ENCODE measurements around the gene CADPS2. TPM values are rescaled to one million over a fixed set of nuclear protein-coding genes. Genes with fewer than 3 reads are reported as not detected.

Gene CADPS2
- total RNA-seq, 2 donors from 2014 or later = not detected

DNA sequence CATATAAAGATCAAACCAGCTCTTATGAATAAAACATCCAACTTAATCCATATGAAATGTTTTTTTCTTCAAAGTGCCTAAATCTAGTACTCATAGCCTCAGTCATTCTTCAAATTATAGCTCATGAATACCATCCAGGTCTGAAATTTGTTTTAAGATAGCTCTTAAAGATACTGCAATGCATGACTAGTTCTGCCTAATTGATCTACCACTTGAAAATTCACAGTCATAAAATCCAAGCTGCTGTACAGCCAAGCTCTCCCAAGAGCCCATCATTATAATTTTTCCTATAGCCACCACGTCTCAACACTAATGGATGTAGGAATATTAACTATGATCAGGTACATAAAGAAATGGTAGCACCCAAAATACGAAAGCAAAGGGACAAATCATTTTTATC is 95.7 kb downstream of the CADPS2 start:
- Mint-ChIP-seq H3K4me3 (no peak overlapping the region), H3K36me3 (ENCODE audit: low read depth) (no peaks in the 10 kb centered on the region), H3K4me1 (no peaks in the 10 kb centered on the region)

GRCh38 chr7:122790132-122790531 is 96.1 kb downstream of the CADPS2 start:
- Mint-ChIP-seq H3K4me3 (no peak overlapping the region), H3K4me1 (no peaks in the 10 kb centered on the region)
- ATAC-seq = no peak

More for the DNA sequence above, 95.7 kb downstream of the CADPS2 start:
- Mint-ChIP-seq H3K27me3 (no peaks in the 10 kb centered on the region), H3K27ac (no peak overlapping the region)
- H3K9me3 ChIP-seq (ENCODE audit: control insufficient read depth, low read length, poor library complexity, severe bottlenecking) = no peaks in the 10 kb centered on the region
- ATAC-seq = no peak
- no peak for DNase-seq

GRCh38 chr7:122789156-122789555 is 97.1 kb downstream of the CADPS2 start:
- Mint-ChIP-seq H3K4me1 (no peaks in the 10 kb centered on the region), H3K27ac (no peak overlapping the region)

More at GRCh38 chr7:122790132-122790531, 96.1 kb downstream of the CADPS2 start:
- DNase-seq = no peak
- H3K36me3 Mint-ChIP-seq (ENCODE audit: low read depth) = no peaks in the 10 kb centered on the region
- H3K27ac Mint-ChIP-seq = no peak overlapping the region
- H3K9me3 ChIP-seq (ENCODE audit: control insufficient read depth, low read length, poor library complexity, severe bottlenecking) = no peaks in the 10 kb centered on the region
- H3K27me3 Mint-ChIP-seq = no peaks in the 10 kb centered on the region

GRCh38 chr7:122770686-122771335 is 115.4 kb downstream of the CADPS2 start:
- no peaks in the 10 kb centered on the region for H3K36me3 Mint-ChIP-seq (ENCODE audit: low read depth)
- H3K27me3 Mint-ChIP-seq = no peaks in the 10 kb centered on the region
- ATAC-seq (no peak), DNase-seq (no peak)
- no peak overlapping the region for H3K4me3 Mint-ChIP-seq
- no peak overlapping the region for H3K27ac Mint-ChIP-seq
- no peaks in the 10 kb centered on the region for H3K9me3 ChIP-seq (ENCODE audit: control insufficient read depth, low read length, poor library complexity, severe bottlenecking)
- no peaks in the 10 kb centered on the region for H3K4me1 Mint-ChIP-seq

More at GRCh38 chr7:122789156-122789555, 97.1 kb downstream of the CADPS2 start:
- DNase-seq (no peak), ATAC-seq (no peak)
- H3K9me3 ChIP-seq (ENCODE audit: control insufficient read depth, low read length, poor library complexity, severe bottlenecking) = no peaks in the 10 kb centered on the region
- Mint-ChIP-seq H3K4me3 (no peak overlapping the region), H3K36me3 (ENCODE audit: low read depth) (no peaks in the 10 kb centered on the region), H3K27me3 (no peaks in the 10 kb centered on the region)

DNA sequence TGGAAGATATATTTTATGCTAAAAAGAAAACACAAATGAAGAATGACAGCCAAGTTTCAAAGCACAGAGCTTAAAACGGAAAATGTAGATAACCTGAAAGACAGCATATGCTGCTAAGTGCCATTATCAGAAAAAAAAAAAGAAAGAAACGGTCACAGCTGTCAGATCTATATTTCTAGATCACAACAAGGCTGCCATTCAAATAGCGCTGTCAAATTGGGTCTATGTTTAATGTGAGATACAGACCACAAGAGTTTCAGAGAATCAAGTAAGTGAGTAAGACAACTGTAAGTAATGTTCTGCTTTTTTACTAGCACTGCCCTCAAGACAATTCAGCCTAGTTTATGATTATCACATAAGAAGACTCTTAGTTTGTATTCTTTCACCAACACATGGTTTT is 117.4 kb downstream of the CADPS2 start:
- Mint-ChIP-seq H3K36me3 (ENCODE audit: low read depth) (no peaks in the 10 kb centered on the region), H3K27ac (no peak overlapping the region), H3K4me3 (no peak overlapping the region), H3K4me1 (no peaks in the 10 kb centered on the region), H3K27me3 (no peaks in the 10 kb centered on the region)
- ATAC-seq (no peak), DNase-seq (no peak)
- H3K9me3 ChIP-seq (ENCODE audit: control insufficient read depth, low read length, poor library complexity, severe bottlenecking) = no peaks in the 10 kb centered on the region

DNA sequence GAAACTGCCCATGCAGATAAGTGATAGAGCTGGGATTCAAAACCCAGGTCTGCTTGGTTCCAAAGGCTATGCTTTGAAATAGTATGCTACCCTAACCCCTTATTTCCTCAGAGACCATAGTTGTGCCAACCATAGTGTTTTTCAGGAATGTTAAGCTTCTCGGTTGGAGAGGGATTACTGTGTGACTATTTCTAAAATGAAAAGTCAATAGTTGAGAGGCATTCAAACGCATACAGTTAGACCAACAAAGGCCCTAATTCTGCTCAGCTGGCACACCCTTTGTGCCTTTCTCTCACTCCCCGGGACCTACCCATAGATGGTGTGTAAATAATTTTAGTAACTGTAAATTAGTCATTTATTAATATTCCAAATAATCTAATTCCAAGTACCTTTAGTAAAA is 118.9 kb downstream of the CADPS2 start:
- H3K36me3 Mint-ChIP-seq (ENCODE audit: low read depth) = no peaks in the 10 kb centered on the region
- no peaks in the 10 kb centered on the region for H3K27me3 Mint-ChIP-seq
- H3K4me1 Mint-ChIP-seq = no peaks in the 10 kb centered on the region
- H3K4me3 Mint-ChIP-seq = no peak overlapping the region
- no peak for ATAC-seq
- no peak for DNase-seq
- H3K9me3 ChIP-seq (ENCODE audit: control insufficient read depth, low read length, poor library complexity, severe bottlenecking) = no peaks in the 10 kb centered on the region
- no peak overlapping the region for H3K27ac Mint-ChIP-seq

DNA sequence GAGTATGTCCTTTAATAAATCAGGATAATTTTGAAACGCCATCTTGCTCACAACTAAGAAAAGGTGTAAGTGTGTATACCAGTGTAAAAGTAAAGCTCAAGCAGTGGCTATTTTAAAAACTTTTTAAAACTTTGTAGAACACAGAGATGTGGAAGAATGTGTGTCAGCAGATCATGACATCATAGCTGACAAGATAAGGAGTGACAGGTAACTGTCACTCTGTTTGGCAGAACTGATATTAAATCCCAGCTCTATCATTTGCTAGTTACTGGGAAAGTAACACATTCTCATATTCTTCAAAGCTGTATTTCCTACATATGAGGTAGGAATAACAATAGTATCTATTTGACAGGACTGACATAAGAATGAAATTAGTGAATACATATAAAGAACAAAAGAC is 119.7 kb downstream of the CADPS2 start:
- Mint-ChIP-seq H3K4me3 (no peak overlapping the region), H3K4me1 (no peaks in the 10 kb centered on the region), H3K27ac (no peak overlapping the region), H3K27me3 (no peaks in the 10 kb centered on the region), H3K36me3 (ENCODE audit: low read depth) (no peaks in the 10 kb centered on the region)
- ATAC-seq = no peak
- no peak for DNase-seq
- no peaks in the 10 kb centered on the region for H3K9me3 ChIP-seq (ENCODE audit: control insufficient read depth, low read length, poor library complexity, severe bottlenecking)

GRCh38 chr7:122764902-122765301 is 121.4 kb downstream of the CADPS2 start:
- H3K36me3 Mint-ChIP-seq (ENCODE audit: low read depth) = no peaks in the 10 kb centered on the region
- no peak overlapping the region for H3K27ac Mint-ChIP-seq
- no peaks in the 10 kb centered on the region for H3K9me3 ChIP-seq (ENCODE audit: control insufficient read depth, low read length, poor library complexity, severe bottlenecking)
- ATAC-seq (no peak), DNase-seq (no peak)
- H3K4me3 Mint-ChIP-seq = no peak overlapping the region
- H3K4me1 Mint-ChIP-seq = no peaks in the 10 kb centered on the region
- H3K27me3 Mint-ChIP-seq = no peaks in the 10 kb centered on the region

- Mint-ChIP-seq H3K4me3 (no peak overlapping the region), H3K27me3 (no peaks in the 10 kb centered on the region), H3K4me1 (no peaks in the 10 kb centered on the region), H3K27ac (no peak overlapping the region), H3K36me3 (ENCODE audit: low read depth) (no peaks in the 10 kb centered on the region)
- no peak for ATAC-seq
- no peaks in the 10 kb centered on the region for H3K9me3 ChIP-seq (ENCODE audit: control insufficient read depth, low read length, poor library complexity, severe bottlenecking)
- no peak for DNase-seq
These were observed 122.2 kb downstream of the CADPS2 start for GRCh38 chr7:122764020-122764419.

DNA sequence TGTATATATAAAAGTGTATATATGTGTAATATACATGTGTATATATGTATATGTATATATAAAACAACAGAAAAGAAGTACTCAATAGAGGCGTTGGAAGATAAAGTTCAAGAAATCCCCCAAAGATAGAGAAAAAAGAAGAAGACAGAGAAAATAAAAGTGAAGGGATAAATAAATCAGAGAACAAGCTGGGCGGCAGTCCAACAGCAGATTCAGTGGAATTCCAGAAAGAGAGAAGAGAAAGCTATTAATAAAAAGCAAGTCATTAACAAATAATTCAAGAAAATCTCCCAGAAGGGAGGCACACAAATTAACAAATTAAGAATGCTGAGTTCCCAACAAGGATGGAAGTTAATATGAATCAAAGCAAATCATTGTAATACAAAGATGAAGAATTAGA is 124.2 kb downstream of the CADPS2 start:
- Mint-ChIP-seq H3K4me3 (no peak overlapping the region), H3K27me3 (no peaks in the 10 kb centered on the region), H3K4me1 (no peaks in the 10 kb centered on the region), H3K27ac (no peak overlapping the region), H3K36me3 (ENCODE audit: low read depth) (no peaks in the 10 kb centered on the region)
- no peaks in the 10 kb centered on the region for H3K9me3 ChIP-seq (ENCODE audit: control insufficient read depth, low read length, poor library complexity, severe bottlenecking)
- ATAC-seq (no peak), DNase-seq (no peak)

DNA sequence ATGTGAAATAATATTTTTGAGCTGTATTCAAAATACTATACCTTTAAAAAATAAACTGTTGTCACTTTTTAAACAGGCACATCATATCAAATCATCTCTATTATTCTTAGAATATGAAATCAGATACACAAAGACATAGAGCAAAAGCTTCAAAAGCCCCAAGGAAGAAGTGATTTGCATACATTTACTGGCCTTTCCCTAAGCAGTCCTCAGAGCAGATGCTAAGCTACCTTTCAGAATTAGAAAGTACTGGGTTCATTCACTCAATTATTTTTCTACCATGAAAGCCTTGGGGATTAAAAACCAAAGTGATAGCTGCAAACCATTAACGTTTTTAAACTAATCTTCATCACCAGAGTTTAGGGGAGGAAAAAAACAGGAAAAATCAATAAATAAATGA is 127.8 kb downstream of the CADPS2 start:
- no peaks in the 10 kb centered on the region for H3K36me3 Mint-ChIP-seq (ENCODE audit: low read depth)
- no peaks in the 10 kb centered on the region for H3K4me1 Mint-ChIP-seq

DNA sequence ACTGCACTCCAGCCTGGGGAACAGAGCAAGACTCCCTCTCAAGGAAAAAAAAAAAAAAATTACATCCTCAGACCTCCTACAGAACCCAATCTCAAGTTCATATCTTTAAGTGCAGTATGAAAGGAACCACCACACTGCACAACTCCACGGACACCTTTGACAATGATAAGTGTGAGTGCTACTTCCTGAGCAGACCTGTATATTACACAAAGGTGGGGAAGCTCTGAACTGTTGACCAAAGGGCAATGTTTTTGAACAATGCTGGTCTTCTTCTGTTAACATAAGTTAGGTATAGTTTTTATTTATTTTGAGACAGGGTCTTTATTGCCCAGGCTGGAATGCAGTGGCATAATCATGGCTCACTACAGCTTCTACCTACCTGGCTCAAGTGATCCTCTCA is 129.4 kb downstream of the CADPS2 start:
- no peaks in the 10 kb centered on the region for H3K36me3 Mint-ChIP-seq (ENCODE audit: low read depth)
- H3K4me1 Mint-ChIP-seq = no peaks in the 10 kb centered on the region
- no peak overlapping the region for H3K27ac Mint-ChIP-seq
- no peak overlapping the region for H3K4me3 Mint-ChIP-seq
- DNase-seq (no peak), ATAC-seq (no peak)
- no peaks in the 10 kb centered on the region for H3K27me3 Mint-ChIP-seq
- H3K9me3 ChIP-seq (ENCODE audit: control insufficient read depth, low read length, poor library complexity, severe bottlenecking) = no peaks in the 10 kb centered on the region

More for the DNA sequence above, 127.8 kb downstream of the CADPS2 start:
- ATAC-seq = no peak
- no peaks in the 10 kb centered on the region for H3K27me3 Mint-ChIP-seq
- no peak overlapping the region for H3K4me3 Mint-ChIP-seq
- DNase-seq = no peak
- no peaks in the 10 kb centered on the region for H3K9me3 ChIP-seq (ENCODE audit: control insufficient read depth, low read length, poor library complexity, severe bottlenecking)
- no peak overlapping the region for H3K27ac Mint-ChIP-seq

GRCh38 chr7:122755696-122756095 is 130.6 kb downstream of the CADPS2 start:
- H3K27ac Mint-ChIP-seq = no peak overlapping the region

GRCh38 chr7:122752583-122752982 is 133.7 kb downstream of the CADPS2 start:
- Mint-ChIP-seq H3K27ac (no peak overlapping the region), H3K36me3 (ENCODE audit: low read depth) (no peaks in the 10 kb centered on the region), H3K4me3 (no peak overlapping the region), H3K4me1 (no peaks in the 10 kb centered on the region), H3K27me3 (no peaks in the 10 kb centered on the region)
- ATAC-seq (no peak), DNase-seq (no peak)
- no peaks in the 10 kb centered on the region for H3K9me3 ChIP-seq (ENCODE audit: control insufficient read depth, low read length, poor library complexity, severe bottlenecking)

More at GRCh38 chr7:122755696-122756095, 130.6 kb downstream of the CADPS2 start:
- Mint-ChIP-seq H3K36me3 (ENCODE audit: low read depth) (no peaks in the 10 kb centered on the region), H3K4me1 (no peaks in the 10 kb centered on the region), H3K4me3 (no peak overlapping the region), H3K27me3 (no peaks in the 10 kb centered on the region)
- H3K9me3 ChIP-seq (ENCODE audit: control insufficient read depth, low read length, poor library complexity, severe bottlenecking) = no peaks in the 10 kb centered on the region
- DNase-seq (no peak), ATAC-seq (no peak)
